ENCODE measurements around the gene SWI5. TPM values are rescaled to one million over a fixed set of nuclear protein-coding genes. Genes with fewer than 3 reads are reported as not detected.

The SWI5 gene
- total and polyA plus RNA-seq, 9 of the 15 experiments (the other 6 are each of a cell fraction or from before 2014, with no cell fraction given), result 62.8 to 133 (median 95.9) TPM

- TF ChIP-seq MBD1 (CRISPR knock-in tag; IDR thresholded peaks at IDR 0.05) (0 out of 2 replicates have a peak, but pooled peaks have one; percentile 8), CTCF (IDR thresholded peaks at IDR 0.05 in 2 of 3, conservative IDR thresholded peaks at IDR 0.05 in 1 of 3; ENCODE audit: insufficient read depth in 2 of 3, low read depth in 1 of 3, low read length in 3 of 3) (peak in 1 of 3 experiments; percentile 13; a peak in 1 of 6 replicates), CEBPB (tag; IDR thresholded peaks at IDR 0.05) (peak; percentile 97), GTF2F1 (IDR thresholded peaks at IDR 0.05; ENCODE audit: low read depth, low read length) (no peak), TEAD4 (IDR thresholded peaks at IDR 0.05; ENCODE audit: low read length) (peak; percentile 91), TEAD4 (CRISPR knock-in tag; IDR thresholded peaks at IDR 0.05; ENCODE audit: borderline replicate concordance) (no peak), ZNF24 (IDR thresholded peaks at IDR 0.05) (no peak), SMARCB1 (IDR thresholded peaks at IDR 0.05; ENCODE audit: insufficient read length, low read depth) (peak; percentile 99), MAZ (CRISPR knock-in tag; conservative IDR thresholded peaks at IDR 0.05 in 1 of 2, IDR thresholded peaks at IDR 0.05 in 1 of 2) (peak in 1 of 2 experiments; percentile 79; a peak in 2 of 4 replicates), ZBTB12 (CRISPR knock-in tag; IDR thresholded peaks at IDR 0.05) (peak; percentile 60), CGGBP1 (CRISPR knock-in tag; IDR thresholded peaks at IDR 0.05) (peak; percentile 2; the same call in 1 of the 2 replicates), RCOR1 (IDR thresholded peaks at IDR 0.05; ENCODE audit: borderline replicate concordance in 1 of 2, low read depth in 2 of 2, low read length in 2 of 2) (peak; percentile 80 to 99; a peak in 3 of 4 replicates), MNT (conservative IDR thresholded peaks at IDR 0.05) (no peak), ZNF3 (CRISPR knock-in tag; IDR thresholded peaks at IDR 0.05) (0 out of 2 replicates have a peak, but pooled peaks have one; percentile 34), PPARD (CRISPR knock-in tag; IDR thresholded peaks at IDR 0.05) (0 out of 2 replicates have a peak, but pooled peaks have one; percentile 5), HNRNPL (IDR thresholded peaks at IDR 0.05; ENCODE audit: low read depth, low read length) (0 out of 2 replicates have a peak, but pooled peaks have one; percentile 32), USF2 (CRISPR knock-in tag; IDR thresholded peaks at IDR 0.05) (no peak), RAD21 (CRISPR knock-in tag; conservative IDR thresholded peaks at IDR 0.05 in 1 of 2, IDR thresholded peaks at IDR 0.05 in 1 of 2) (peak; percentile 4 to 36; a peak in 1 of 4 replicates)
Observed at GRCh38 chr9:128296340-128297220, 20.5 kb downstream of the SWI5 start (continued).
